Tibial artery (tissue), 4 donors: Measurements from ENCODE around the gene HLTF.
A peak's percentile ranks its signal among the peaks of the same experiment; 100 is the strongest.

ENCODE experiments used
- DNase-seq, 2 donors: peaks; one replicate each; pipeline ENCODE4 v3.0.0-alpha.2; 2019
- H3K27ac ChIP-seq, 2 donors: fragments of 200-600 bp; sonication (generic) in 1 of 2; 1 replicate in 1 of 2; 2 replicates in 1 of 2; pipeline ENCODE4 v1.5.1; 2018 to 2019; ENCODE audit warnings: mild to moderate bottlenecking in 1 of 2
- H3K27me3 ChIP-seq, 2 donors: fragments of 200-600 bp; sonication (generic) in 1 of 2; one replicate each; pipeline versions ENCODE4 v1.5.1 to v1.6.0; 2016 to 2019
- H3K36me3 ChIP-seq, 3 donors: fragments of 200-600 bp; sonication (generic) in 2 of 3; one replicate each; pipeline ENCODE4 v1.5.1; 2016 to 2019; ENCODE audit warnings: mild to moderate bottlenecking in 2 of 3
- H3K4me1 ChIP-seq, 4 donors: fragments of 200-600 bp; sonication (generic) in 2 of 4; 1 replicate in 3 of 4; 2 replicates in 1 of 4; pipeline ENCODE4 v1.5.1; 2016 to 2019
- H3K4me3 ChIP-seq, 2 donors: fragments of 200-600 bp; sonication (generic) in 1 of 2; 1 replicate in 1 of 2; 2 replicates in 1 of 2; pipeline ENCODE4 v1.5.1; 2018 to 2019; ENCODE audit warnings: mild to moderate bottlenecking in 2 of 2
- H3K9me3 ChIP-seq, 3 donors: fragments of 200-600 bp; sonication (generic) in 1 of 3; one replicate each; pipeline ENCODE4 v1.5.1; 2016 to 2019
- intact Hi-C: fragments of 100-400 bp; cut with DNase I; formaldehyde crosslinking; loops from one replicate; pipeline ENCODE4 v1.15.0; 2023; ENCODE audit warnings: low total_unique reads
- TF ChIP-seq, protein P1 (sequence below), 2 experiments: fragments of 200-600 bp in 1 of 2; fragments of 450-650 bp in 1 of 2; IDR thresholded peaks; one replicate each; pipeline ENCODE4 v1.5.1; 2017 to 2019; ENCODE audit warnings: antibody characterized with exemption in 2 of 2, mild to moderate bottlenecking in 1 of 2, moderate library complexity in 1 of 2

Gene HLTF

GRCh38 chr3:149081772-149082171 lies 4.6 kb downstream of the HLTF start:
- Histone ChIP-seq H3K4me1 (peaks cover 0 to 17% (median 7%) of the 10 kb centered on the region in 4 donors), H3K36me3 (peaks cover 0 to 3% (median 0%) of the 10 kb centered on the region in 3 donors), H3K27ac (no peak overlapping the region), H3K4me3 (no peak overlapping the region), H3K27me3 (no peaks in the 10 kb centered on the region), H3K9me3 (no peaks in the 10 kb centered on the region)
- intact Hi-C loops, result no loop called here
- no peak for DNase-seq
- TF ChIP-seq, protein P1, sequence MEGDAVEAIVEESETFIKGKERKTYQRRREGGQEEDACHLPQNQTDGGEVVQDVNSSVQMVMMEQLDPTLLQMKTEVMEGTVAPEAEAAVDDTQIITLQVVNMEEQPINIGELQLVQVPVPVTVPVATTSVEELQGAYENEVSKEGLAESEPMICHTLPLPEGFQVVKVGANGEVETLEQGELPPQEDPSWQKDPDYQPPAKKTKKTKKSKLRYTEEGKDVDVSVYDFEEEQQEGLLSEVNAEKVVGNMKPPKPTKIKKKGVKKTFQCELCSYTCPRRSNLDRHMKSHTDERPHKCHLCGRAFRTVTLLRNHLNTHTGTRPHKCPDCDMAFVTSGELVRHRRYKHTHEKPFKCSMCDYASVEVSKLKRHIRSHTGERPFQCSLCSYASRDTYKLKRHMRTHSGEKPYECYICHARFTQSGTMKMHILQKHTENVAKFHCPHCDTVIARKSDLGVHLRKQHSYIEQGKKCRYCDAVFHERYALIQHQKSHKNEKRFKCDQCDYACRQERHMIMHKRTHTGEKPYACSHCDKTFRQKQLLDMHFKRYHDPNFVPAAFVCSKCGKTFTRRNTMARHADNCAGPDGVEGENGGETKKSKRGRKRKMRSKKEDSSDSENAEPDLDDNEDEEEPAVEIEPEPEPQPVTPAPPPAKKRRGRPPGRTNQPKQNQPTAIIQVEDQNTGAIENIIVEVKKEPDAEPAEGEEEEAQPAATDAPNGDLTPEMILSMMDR (IDR thresholded peaks at IDR 0.05), result no peak

DNA sequence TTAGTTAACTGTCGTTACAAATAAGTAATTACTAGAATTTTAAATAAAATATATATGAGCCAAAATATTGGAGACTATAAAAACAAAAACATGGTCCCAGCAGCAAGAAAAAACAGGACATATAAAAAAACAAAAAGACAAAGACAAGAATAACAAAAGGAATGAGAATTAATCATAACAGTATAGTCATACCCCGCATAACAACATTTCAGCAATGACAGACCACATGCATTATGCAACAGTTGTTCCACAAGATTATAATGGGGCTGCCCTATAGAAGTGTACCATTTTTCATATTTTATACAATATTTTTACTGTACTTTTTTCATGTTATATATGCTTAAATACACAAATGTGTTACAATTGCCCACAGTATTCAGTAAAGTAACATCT lies 5.6 kb downstream of the HLTF start:
- H3K27me3 ChIP-seq, result no peaks in the 10 kb centered on the region
- no peak overlapping the region for H3K4me3 ChIP-seq
- TF ChIP-seq, protein P1 (IDR thresholded peaks at IDR 0.05), result no peak
- peaks cover 0 to 16% (median 7%) of the 10 kb centered on the region in 4 donors for H3K4me1 ChIP-seq
- DNase-seq, result no peak
- no peak overlapping the region for H3K27ac ChIP-seq
- H3K36me3 ChIP-seq, result peaks cover 0 to 4% (median 0%) of the 10 kb centered on the region in 3 donors
- no peaks in the 10 kb centered on the region for H3K9me3 ChIP-seq
- intact Hi-C loops, result no loop called here

DNA sequence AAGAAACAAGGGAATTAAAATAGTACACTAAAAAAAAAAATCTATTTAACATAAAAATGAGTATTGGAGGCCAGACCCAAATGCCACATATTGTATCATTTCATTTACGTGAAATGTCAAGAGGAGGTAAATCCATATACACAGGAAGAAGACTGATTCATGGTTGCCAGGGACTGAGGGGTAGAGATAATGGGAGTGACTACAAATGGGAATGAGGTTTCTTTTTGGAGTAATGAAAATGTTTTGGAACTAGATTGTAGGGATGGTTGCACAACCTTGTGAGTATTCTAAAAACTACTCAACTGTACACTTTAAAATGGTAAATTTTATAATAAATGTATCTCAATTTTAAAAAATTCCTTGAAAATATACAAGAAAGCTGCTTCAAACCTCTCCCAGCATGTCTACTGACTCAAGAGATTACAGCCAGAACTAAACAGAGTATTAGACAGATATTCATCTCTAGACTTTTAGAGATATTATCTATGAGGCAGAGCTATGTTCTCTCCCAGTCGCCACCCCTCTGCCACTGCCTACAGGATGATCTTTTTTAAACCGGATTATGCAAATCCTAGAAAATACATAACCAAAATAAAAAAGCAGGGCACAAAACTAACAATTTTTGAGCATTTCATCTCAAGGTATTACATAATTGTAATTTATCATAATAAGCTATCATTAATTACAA lies 6.2 kb downstream of the HLTF start:
- DNase-seq, result no peak
- intact Hi-C loops, result no loop called here

GRCh38 chr3:149077628-149078027 lies 8.7 kb downstream of the HLTF start:
- Histone ChIP-seq H3K27ac (peak overlapping the region; percentile 11 to 23), H3K4me3 (no peak overlapping the region), H3K4me1 (peaks cover 0 to 7% (median 1%) of the 10 kb centered on the region in 4 donors), H3K36me3 (peaks cover 8 to 30% (median 18%) of the 10 kb centered on the region in 3 donors), H3K9me3 (no peaks in the 10 kb centered on the region), H3K27me3 (no peaks in the 10 kb centered on the region)
- intact Hi-C loops, result no loop called here
- DNase-seq, result no peak
- TF ChIP-seq, protein P1 (IDR thresholded peaks at IDR 0.05), result no peak

More for the DNA sequence above, 6.2 kb downstream of the HLTF start:
- TF ChIP-seq, protein P1 (IDR thresholded peaks at IDR 0.05), result no peak
- H3K4me1 ChIP-seq, result peaks cover 0 to 12% (median 6%) of the 10 kb centered on the region in 4 donors
- no peaks in the 10 kb centered on the region for H3K27me3 ChIP-seq
- no peaks in the 10 kb centered on the region for H3K9me3 ChIP-seq
- peaks cover 0 to 9% (median 0%) of the 10 kb centered on the region in 3 donors for H3K36me3 ChIP-seq
- no peak overlapping the region for H3K4me3 ChIP-seq
- no peak overlapping the region for H3K27ac ChIP-seq

GRCh38 chr3:149067883-149068282 lies 18.4 kb downstream of the HLTF start:
- H3K4me1 ChIP-seq, result no peaks in the 10 kb centered on the region
- no peaks in the 10 kb centered on the region for H3K27me3 ChIP-seq
- no peak overlapping the region for H3K4me3 ChIP-seq
- TF ChIP-seq, protein P1 (IDR thresholded peaks at IDR 0.05), result no peak
- no peak for DNase-seq
- H3K36me3 ChIP-seq, result peaks cover 50 to 75% (median 74%) of the 10 kb centered on the region in 3 donors
- intact Hi-C loops, result no loop called here
- no peaks in the 10 kb centered on the region for H3K9me3 ChIP-seq
- H3K27ac ChIP-seq, result no peak overlapping the region
